Cerebellar nuclear complex (tissue), 1 donor: ENCODE data around the gene PABPC4L.
"Not testable (repeated sequence)": the region's sequence is repeated elsewhere in the genome, so short reads cannot be mapped to it uniquely, and the experiment has no call there.

ENCODE experiments used
- DNase-seq, 2 experiments: peaks; one replicate each; lab custom pipeline; 2025; lab: John Stamatoyannopoulos, UW

PABPC4L gene

DNA sequence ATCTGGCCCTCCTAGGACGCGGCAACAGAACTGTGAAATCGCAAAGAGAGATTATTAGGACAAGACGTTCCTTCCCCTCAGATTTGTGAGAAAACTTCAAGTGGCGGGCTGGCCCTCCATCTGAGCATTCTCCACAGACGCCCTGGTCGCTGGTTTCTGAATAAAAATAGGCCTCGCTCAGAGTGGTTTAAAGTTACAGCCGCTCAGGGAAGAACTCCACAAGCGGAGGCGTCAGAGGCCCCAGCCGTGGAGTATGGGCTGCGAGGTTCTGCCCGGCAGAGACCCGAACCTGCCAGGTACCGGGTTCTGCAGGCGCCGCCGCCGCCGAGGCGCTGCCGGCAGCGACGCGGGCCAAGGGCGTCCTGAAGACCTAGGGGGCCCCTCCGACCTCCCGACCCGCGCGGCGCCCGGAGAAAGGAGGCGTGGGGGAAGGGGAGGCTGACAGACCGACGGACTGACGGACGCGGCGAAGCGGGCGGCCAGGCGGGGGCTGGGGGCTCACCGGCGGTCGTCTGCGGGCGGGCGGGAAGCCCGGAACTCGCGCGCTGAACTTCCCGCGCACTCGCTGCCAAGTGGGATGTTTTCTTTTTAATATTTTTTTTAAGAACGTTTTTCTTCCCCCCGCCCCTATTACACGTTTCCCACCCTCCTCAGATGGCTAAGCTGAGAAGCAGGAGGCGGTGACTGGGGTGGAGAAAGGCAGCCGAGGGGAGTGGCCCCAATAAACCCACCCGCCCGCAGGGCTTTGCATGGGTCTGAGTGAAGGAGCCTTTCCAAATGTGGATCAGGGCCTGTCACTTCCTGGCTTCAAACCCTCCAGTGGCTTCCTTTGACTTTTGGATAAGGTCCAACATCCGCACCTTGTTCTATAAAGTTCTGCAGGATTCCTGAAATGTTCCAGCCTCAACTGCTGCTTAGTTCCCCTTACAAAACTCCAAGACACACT is at the start of gene PABPC4L:
Gene PABPC4L (minus strand): TSS at position 574 of the 946 bp plus-strand sequence. CDS start 770 bp downstream, outside the sequence.
- DNase-seq = no peak

DNA sequence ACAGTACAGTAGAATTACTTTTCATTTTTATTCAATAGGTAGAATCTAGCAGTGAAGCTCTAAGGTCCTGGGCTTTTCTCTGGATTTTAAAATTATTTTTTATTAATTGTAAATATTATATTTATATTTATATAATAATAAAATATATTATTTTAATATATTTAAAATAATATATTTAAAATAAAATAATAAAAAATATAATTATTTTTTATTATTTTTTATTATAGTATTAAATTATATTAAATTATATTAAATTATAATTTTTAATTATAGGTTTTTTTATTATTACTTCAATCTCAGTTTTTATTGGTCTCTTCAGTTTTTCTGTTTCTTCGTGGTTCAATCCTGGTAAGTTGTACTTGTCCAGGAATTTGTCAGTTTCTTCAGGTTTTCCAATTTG is 49.7 kb upstream of the PABPC4L start:
- DNase-seq = no peak

DNA sequence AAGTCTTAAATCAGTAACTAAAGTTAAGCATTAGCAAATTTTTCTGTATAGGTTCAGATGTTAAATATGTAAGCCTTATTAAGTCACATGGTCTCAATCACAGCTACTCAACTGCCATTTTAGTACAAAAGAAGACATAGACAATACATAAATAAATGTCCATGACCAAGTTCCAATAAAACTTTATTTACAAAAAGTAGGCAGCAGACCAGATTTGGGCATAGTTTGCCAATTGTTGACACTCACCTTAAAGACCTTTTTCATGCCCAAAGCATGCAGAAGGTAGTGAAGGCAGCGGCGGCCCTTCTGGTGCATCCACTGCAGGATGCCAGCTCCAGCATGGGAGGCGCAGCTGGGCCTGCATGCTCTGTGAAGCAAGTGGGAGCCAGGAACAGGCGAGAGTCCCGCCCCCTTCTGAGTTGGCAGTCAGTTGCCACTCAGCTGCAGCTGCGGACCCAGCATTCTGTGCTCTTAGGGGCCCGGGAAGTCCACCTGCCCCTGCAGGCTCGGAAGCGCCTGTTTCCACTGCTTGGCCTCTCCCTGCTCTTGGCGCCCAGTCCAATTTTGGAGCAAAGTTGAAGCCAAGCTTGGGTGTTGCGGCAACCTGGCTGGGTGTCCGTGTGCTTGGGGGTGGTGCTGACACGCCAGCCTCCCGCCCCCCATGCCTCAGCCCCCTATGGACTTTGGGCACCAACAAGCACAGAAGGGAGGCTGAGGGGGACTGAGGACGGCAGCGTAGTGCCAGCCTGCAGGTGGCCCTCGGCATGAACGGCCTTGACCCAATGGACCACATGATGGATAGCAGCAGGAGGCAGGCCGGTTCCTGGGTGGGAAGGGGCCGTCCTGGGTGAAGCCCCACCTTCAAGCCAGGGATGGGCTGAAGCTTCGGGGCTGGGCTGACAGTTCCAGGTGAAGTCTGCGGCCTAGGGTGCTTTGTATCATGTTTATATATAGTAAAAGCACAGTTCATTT is 42.4 kb upstream of the PABPC4L start:
- DNase-seq = no peak

DNA sequence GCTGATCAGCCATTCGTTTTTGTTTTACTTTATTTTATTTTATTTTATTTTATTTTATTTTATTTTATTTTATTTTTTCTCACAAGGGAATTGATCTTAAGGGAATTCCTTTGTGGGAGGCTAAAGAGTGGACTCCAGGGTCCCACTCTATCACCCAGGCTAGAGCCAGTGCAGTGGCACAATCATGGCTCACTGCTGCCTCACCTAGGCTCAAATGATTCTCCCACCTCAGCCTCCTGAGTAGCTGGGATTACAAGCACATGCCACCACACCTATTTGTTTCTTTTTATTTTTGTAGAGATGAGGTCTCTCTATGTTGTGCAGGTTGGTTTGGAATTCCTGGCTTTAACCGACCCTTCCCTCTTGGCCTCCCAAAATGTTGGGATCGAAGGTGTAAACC is 17.5 kb upstream of the PABPC4L start:
- no peak for DNase-seq

DNA sequence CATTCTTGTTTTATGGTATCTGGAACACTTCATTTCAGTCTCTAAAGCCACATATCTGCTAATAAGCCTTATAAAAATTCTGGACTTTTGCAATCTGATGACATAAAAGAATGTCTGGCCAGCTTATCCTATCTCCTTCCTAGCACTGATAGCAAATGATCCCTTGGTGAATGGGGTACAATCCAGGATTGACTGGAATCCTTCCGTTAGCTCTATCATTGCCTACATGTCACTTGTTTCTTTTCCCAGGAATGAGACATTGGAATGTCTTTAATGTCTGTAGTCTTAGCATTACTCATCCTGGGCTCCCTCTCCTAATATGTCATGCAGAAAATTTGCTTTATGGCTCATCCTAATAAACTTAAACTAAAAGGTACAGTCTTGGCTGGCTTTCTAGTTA is 14.8 kb upstream of the PABPC4L start:
- no peak for DNase-seq

DNA sequence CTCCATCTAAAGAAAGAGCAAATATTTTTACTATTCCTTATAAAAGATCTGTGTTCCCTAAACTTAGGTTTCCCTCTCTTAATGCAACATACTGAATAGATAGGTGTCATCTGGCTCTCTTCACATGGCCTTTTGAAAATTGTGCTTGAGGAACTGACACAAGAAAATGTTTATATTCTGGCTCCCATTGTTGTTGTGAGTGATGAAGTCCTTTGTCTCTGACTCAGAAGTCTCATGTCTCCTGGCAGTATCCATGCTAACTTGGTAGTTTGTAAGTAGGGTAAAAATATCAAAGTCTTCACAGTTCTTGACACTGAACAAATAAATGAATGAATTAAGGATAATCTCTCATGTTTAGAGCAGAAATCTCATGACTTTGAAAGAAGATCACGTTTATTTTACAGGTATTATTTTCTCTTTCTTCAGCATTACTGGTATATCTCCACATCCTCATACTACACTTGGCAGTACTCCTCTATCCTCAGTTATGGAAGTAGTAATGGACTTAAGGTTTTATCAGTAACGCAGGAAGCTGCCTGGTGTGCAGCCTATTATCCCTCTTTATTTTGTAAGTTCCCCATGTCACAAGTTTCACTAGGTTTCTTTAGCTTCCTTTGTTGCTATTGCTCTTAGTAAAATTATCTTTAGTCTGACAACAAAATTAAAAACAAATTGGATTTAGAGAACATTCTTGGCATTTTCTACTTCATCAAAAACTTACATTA is 14.2 kb upstream of the PABPC4L start:
- DNase-seq = no peak

DNA sequence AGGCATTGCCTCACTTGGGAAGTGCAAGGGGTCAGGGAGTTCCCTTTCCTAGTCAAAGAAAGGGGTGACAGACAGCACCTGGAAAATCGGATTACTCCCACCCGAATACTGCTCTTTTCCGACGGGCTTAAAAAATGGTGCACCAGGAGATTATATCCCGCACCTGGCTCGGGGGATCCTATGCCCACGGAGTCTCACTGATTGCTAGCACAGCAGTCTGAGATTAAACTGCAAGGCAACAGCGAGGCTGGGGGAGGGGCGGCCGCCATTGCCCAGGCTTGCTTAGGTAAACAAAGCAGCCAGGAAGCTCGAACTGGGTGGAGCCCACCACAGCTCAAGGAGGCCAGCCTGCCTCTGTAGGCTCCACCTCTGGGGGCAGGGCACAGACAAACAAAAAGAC is 6.4 kb upstream of the PABPC4L start:
- DNase-seq = not testable (repeated sequence)

DNA sequence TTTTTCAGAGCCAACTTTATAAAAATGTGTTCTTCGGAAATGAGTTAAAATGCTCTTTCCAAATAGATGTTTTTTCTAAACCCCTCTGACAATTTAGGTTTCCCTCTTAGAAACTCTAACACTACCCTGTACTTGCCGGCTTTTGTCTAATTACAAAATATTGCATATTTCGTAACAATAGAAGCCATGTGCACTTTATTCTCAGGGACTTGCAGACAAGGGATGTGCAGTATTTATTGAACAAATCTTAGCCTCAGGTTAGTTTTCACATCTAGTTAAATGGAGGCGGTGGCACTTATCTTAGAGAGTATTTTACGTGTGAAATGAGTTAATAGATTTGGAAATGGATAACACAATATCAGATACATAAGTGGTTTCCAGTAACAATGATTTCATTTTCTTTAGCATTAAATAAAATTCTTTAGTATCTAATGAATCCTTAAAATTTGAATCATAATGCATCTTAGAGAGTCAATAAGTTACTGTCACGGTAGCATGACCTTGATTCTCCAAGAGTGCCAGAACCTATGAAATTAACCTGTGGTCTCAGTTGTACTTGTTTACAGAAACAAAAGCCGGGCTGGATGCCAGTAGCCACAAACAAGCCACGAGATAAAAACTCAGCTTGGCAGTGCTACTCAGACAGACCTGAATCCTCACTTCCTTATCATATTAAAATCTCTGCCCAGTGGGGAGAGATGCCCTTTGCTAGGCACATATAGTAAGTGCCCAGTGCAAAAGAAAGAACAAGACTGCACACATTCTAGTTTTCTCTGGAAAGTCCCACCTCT is 772 bp upstream of the PABPC4L start:
- no peak for DNase-seq

DNA sequence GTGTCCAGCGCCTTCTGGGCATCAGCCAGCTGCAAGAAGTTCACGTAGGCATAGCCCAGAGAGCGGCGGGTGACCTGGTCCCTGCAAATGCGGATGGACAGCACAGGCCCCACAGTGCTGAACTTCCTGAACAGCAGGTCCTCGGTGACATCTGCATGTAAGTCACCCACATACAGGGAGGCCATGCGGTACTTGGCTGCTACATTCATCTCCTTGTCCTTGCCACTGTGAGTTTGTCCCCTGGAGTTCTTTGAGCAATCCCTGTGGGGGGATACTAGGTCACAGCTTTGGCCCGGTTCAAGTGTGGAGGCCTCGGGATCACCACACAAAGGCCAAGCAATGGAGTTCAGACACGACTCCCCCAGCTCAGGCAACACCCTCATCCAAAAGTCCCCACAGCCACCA is 776 bp downstream of the PABPC4L start:
- DNase-seq = no peak

DNA sequence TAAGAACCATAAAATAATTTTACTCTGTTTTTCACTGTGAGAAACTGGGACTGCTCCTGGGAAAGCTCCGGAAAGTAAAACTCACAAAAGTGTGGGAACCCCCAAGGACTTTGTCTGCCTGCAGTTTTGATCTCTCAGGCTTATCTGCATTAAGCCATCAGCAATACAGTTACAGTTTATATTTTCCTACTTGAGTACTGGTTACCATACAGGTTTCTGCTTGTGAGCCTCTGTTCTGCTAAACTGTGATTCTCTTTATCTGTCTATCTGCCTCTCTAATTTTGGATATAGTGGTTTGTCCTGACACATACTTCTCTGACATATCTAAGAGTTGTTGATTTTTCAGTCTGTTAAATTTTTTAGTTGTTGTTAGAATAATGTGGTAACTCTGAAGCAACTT is 11.6 kb downstream of the PABPC4L start:
- DNase-seq = no peak

DNA sequence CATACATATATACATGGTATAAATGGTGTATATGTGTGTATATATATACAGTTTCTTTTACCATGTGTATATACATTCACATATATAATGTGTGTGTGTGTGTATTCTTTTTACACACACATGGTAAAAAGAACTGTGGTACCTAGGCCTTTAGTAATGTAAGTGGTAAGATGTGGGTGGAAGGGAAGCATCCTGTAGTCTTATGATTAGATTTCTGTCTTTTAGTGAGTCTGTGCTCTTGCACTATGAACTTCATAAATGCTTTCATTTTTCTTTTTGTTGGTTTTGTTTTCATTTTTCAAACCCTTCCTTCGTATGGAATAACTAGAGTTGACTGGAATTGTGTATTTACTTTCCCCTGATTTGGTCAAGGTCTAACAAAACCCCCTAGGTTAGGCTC is 12.1 kb downstream of the PABPC4L start:
- no peak for DNase-seq

DNA sequence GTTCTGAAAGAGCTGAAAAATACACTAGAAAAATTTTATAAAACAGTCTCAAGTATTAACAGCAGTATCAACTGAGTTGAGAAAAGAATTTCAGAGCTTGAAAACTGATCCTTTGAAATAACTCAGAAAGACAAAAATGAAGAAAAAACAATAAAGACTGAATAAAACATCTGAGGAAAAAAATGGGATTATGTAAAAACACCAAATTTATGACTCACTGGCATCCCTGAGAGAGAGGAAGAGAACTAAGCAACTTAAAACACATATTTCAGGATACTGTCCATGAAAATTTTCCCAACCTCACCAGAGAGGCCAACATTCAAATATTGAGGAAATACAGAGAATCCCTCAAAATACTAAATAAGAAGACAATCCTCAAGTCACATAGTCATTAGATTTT is 22.9 kb downstream of the PABPC4L start:
- no peak for DNase-seq

DNA sequence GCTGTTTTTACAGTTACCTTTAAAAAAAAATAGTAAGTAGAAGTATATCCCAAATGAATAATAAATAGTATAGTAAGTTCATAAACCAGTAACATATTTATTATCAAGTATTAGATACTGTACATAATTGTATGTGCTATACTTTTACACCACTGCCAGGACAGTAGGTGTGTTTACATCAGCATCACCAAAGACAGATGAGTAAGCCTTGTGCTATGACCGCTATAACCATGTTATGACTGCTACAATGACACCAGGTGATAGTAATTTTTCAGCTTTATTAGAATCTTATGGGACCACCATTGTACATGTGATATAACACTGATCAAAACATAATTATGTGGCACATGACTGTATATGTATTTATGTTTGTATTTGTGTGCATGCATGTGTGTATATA is 27.3 kb downstream of the PABPC4L start:
- no peak for DNase-seq

DNA sequence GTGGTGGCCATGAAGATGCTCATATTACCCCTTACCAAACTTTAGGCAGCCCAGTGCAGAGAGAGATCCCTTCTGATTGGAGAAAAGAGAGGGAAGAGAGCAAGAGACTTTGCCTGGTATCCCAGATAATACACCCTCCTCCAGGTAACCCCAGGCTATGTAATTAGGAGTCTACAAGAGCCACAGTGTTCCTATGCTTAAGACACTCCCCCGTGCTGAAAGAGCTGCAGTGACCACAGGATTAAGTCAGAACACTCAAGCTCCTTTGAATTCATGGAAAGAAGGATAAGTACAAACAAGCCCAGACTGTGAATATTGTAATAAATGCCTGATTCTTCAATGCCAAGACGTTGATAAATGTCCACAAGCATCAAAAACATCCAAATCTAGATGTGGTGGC is 41.4 kb downstream of the PABPC4L start:
- DNase-seq = no peak

DNA sequence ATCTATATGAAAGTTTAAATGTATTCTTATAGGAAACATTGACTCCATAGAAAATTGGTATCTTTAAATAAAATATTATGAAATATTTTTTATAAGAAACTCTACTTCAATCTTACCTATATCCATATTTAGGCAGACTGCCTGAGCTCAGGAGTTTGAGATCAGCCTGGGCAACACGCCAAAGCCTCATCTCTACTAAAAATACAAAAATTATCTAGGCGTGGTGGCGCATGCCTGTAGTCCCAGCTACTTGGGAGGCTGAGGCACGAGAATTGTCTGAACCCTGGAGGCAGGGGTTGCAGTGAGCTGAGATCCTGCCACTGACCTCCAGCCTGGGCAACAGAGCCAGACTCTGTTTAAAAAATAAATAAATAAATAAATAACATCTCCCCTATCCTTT is 47.5 kb downstream of the PABPC4L start:
- DNase-seq = no peak

DNA sequence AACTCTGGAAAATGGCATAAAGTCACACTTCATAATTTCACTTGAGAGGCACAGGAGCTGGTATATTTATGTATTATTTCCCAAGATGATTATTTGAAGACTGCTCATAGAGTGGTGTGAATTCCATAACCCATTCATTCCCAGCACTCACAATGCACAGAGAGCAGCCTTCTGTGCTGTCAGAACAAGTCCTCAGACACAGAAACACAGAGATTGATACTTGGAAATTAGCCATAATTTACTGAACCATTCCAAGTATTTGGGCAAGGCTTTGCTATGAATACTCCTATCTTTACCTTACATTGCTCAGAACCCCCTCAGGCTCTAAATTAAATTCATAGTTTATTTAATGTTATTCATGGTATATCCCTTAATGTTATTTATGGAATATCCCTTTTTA is 53.6 kb downstream of the PABPC4L start:
- no peak for DNase-seq
